H1 (cell line): Measurements from ENCODE around the gene SIK2. TPM values are rescaled to one million over a fixed set of nuclear protein-coding genes. Genes with fewer than 3 reads are reported as not detected.

Source experiments
- CTCF ChIA-PET: fragments of 300-600 bp; sonication (Branson Sonifier 250); formaldehyde crosslinking; loops from one replicate; lab custom pipeline; 2021; ENCODE audit not compliant: partially characterized antibody; lab: Charles Lee
- POLR2A ChIA-PET: fragments of 300-600 bp; sonication (Branson Sonifier 250); formaldehyde crosslinking; loops from one replicate; lab custom pipeline; 2021; ENCODE audit warnings: inconsistent platforms; ENCODE audit not compliant: partially characterized antibody; lab: Charles Lee
- DNase-seq, 2 experiments: peaks; one replicate each; pipeline versions ENCODE4 v3.0.0 to v3.0.0-alpha.2; 2010 to 2022; ENCODE audit warnings: low spot score in 2 of 2, low read depth in 1 of 2, mixed read lengths in 1 of 2
- FAIRE-seq: peaks from 2 replicates; lab custom pipeline; 2011; peaks lifted over from hg19 to GRCh38; lab: Jason Lieb, UNC
- H2AFZ ChIP-seq: 2 replicates; pipeline ENCODE4 v1.8.1; 2012; ENCODE audit warnings: low read length, inconsistent platforms
- H2AK5ac ChIP-seq: 2 replicates; pipeline ENCODE4 v1.6.1; 2013; ENCODE audit warnings: low read depth, low read length
- H2BK120ac ChIP-seq: replicated peaks from 2 replicates; pipeline ENCODE3; 2013; ENCODE audit warnings: low read depth, low read length, inconsistent platforms
- H2BK12ac ChIP-seq: 2 replicates; pipeline ENCODE4 v1.6.1; 2013; ENCODE audit warnings: low read depth, low read length
- H2BK15ac ChIP-seq: 2 replicates; pipeline ENCODE4 v1.6.1; 2013; ENCODE audit warnings: low read length
- H2BK20ac ChIP-seq: 2 replicates; pipeline ENCODE4 v1.6.1; 2013; ENCODE audit warnings: low read length
- H2BK5ac ChIP-seq: 2 replicates; pipeline ENCODE4 v1.6.1; 2013; ENCODE audit warnings: low read depth, low read length
- H3K14ac ChIP-seq: 2 replicates; pipeline ENCODE4 v1.6.1; 2013; ENCODE audit warnings: inconsistent platforms; ENCODE audit not compliant: insufficient read length
- H3K18ac ChIP-seq: 2 replicates; pipeline ENCODE4 v1.6.1; 2013; ENCODE audit warnings: low read length; ENCODE audit errors: extremely low read depth
- H3K23ac ChIP-seq: 2 replicates; pipeline ENCODE4 v1.6.1; 2013; ENCODE audit warnings: inconsistent platforms; ENCODE audit not compliant: insufficient read length
- H3K23me2 ChIP-seq: 2 replicates; pipeline ENCODE4 v1.6.1; 2013; ENCODE audit warnings: low read depth, low read length
- H3K27ac ChIP-seq: 2 replicates; pipeline ENCODE4 v1.6.1; 2011; ENCODE audit warnings: low read depth, low read length, inconsistent platforms
- H3K27me3 ChIP-seq, 4 experiments: replicated peaks in 1 of 4; 1 replicate in 1 of 4; 2 replicates in 3 of 4; pipeline versions ENCODE4 v1.6.1 to v1.8.1; 2011 to 2013; ENCODE audit warnings: low read length in 3 of 4, mild to moderate bottlenecking in 3 of 4, inconsistent platforms in 2 of 4, mixed read lengths in 2 of 4, moderate library complexity in 1 of 4; ENCODE audit not compliant: control insufficient read depth in 3 of 4, insufficient read depth in 3 of 4; ENCODE audit errors: extremely low read depth in 1 of 4
- H3K36me3 ChIP-seq, 4 experiments: 2 replicates each; pipeline versions ENCODE4 v1.6.1 to v1.8.1; 2011 to 2013; ENCODE audit warnings: mild to moderate bottlenecking in 4 of 4, low read length in 3 of 4, moderate library complexity in 2 of 4, control low read depth in 1 of 4, inconsistent platforms in 1 of 4; ENCODE audit not compliant: insufficient read depth in 4 of 4, control insufficient read depth in 2 of 4
- H3K4ac ChIP-seq: replicated peaks from 2 replicates; pipeline ENCODE3; 2013; ENCODE audit warnings: low read length, low read depth, mixed read lengths, inconsistent platforms; ENCODE audit not compliant: insufficient read length
- H3K4me1 ChIP-seq, 4 experiments: replicated peaks in 1 of 4; 1 replicate in 1 of 4; 2 replicates in 3 of 4; pipeline versions ENCODE4 v1.6.1 to v1.8.1; 2011 to 2013; ENCODE audit warnings: low read length in 3 of 4, inconsistent platforms in 2 of 4, mixed read lengths in 1 of 4; ENCODE audit not compliant: insufficient read depth in 4 of 4, control insufficient read depth in 3 of 4
- H3K4me2 ChIP-seq, 2 experiments: 2 replicates each; pipeline versions ENCODE4 v1.6.1 to v1.8.1; 2011 to 2013; ENCODE audit warnings: low read depth in 2 of 2, low read length in 2 of 2, control low read depth in 1 of 2, inconsistent platforms in 1 of 2, mild to moderate bottlenecking in 1 of 2; ENCODE audit not compliant: insufficient read depth in 1 of 2
- H3K4me3 ChIP-seq, 4 experiments: fragments of 200-600, 300-600 bp in 1 of 4; sonication (generic), shearing (Covaris generic), sonication (Bioruptor Twin) in 1 of 4; 2 replicates each; pipeline versions ENCODE4 v1.5.1 to v1.8.1; 2011 to 2016; ENCODE audit warnings: low read length in 4 of 4, low read depth in 3 of 4, control low read depth in 2 of 4, inconsistent platforms in 2 of 4, mild to moderate bottlenecking in 2 of 4, mixed read lengths in 1 of 4, moderate library complexity in 1 of 4; ENCODE audit not compliant: insufficient read depth in 2 of 4; ENCODE audit errors: extremely low read depth in 1 of 4
- H3K56ac ChIP-seq: replicated peaks from 2 replicates; pipeline ENCODE3; 2013; ENCODE audit warnings: low read depth, mild to moderate bottlenecking, mixed read lengths, low read length, inconsistent platforms; ENCODE audit not compliant: insufficient read length
- H3K79me1 ChIP-seq: 2 replicates; pipeline ENCODE4 v1.6.1; 2013; ENCODE audit warnings: low read depth, low read length, control low read depth
- H3K79me2 ChIP-seq, 2 experiments: 2 replicates each; pipeline versions ENCODE4 v1.6.1 to v1.8.1; 2012 to 2013; ENCODE audit warnings: low read length in 2 of 2, mild to moderate bottlenecking in 2 of 2, inconsistent platforms in 1 of 2; ENCODE audit not compliant: insufficient read depth in 2 of 2, control insufficient read depth in 1 of 2
- H3K9ac ChIP-seq, 4 experiments: replicated peaks in 1 of 4; 1 replicate in 1 of 4; 2 replicates in 3 of 4; pipeline versions ENCODE4 v1.6.1 to v1.8.1; 2011 to 2013; ENCODE audit warnings: low read depth in 3 of 4, low read length in 3 of 4, control low read depth in 2 of 4, mild to moderate bottlenecking in 2 of 4, moderate library complexity in 2 of 4, inconsistent platforms in 1 of 4; ENCODE audit errors: extremely low read depth in 1 of 4
- H3K9me3 ChIP-seq, 2 experiments: 2 replicates each; pipeline versions ENCODE4 v1.6.1 to v1.8.1; 2012 to 2013; ENCODE audit warnings: mild to moderate bottlenecking in 2 of 2, moderate library complexity in 2 of 2, control low read depth in 1 of 2, inconsistent platforms in 1 of 2, low read depth in 1 of 2, low read length in 1 of 2, mixed read lengths in 1 of 2; ENCODE audit not compliant: insufficient read depth in 2 of 2
- H4K20me1 ChIP-seq, 2 experiments: replicated peaks in 1 of 2; 2 replicates each; pipeline versions ENCODE3 to v1.8.1; 2011 to 2013; ENCODE audit warnings: inconsistent platforms in 2 of 2, low read length in 2 of 2, mild to moderate bottlenecking in 1 of 2; ENCODE audit not compliant: insufficient read depth in 2 of 2, control insufficient read depth in 1 of 2
- H4K5ac ChIP-seq: 2 replicates; pipeline ENCODE4 v1.6.1; 2013; ENCODE audit warnings: low read length, low read depth, mixed read lengths, inconsistent platforms; ENCODE audit not compliant: insufficient read length
- H4K8ac ChIP-seq: 2 replicates; pipeline ENCODE4 v1.8.0; 2013; ENCODE audit warnings: mild to moderate bottlenecking, moderate library complexity, low read length, inconsistent platforms; ENCODE audit not compliant: insufficient read depth; ENCODE audit errors: extremely low read depth
- H4K91ac ChIP-seq: replicated peaks from 2 replicates; pipeline ENCODE3; 2013; ENCODE audit warnings: low read length, mixed read lengths, inconsistent platforms; ENCODE audit not compliant: insufficient read length
- CREB1 ChIP-seq: IDR thresholded peaks from 2 replicates; pipeline ENCODE4 v1.6.1; 2012; ENCODE audit warnings: inconsistent platforms
- FOSL1 ChIP-seq: IDR thresholded peaks from 2 replicates; pipeline ENCODE4 v1.6.1; 2011; ENCODE audit warnings: mild to moderate bottlenecking, low read depth, low read length, moderate library complexity; ENCODE audit not compliant: insufficient read depth
- JUN ChIP-seq: IDR thresholded peaks from 2 replicates; pipeline ENCODE4 v1.6.1; 2011; ENCODE audit warnings: low read depth, mild to moderate bottlenecking, improper control_type of control experiment, low read length
- JUND ChIP-seq: IDR thresholded peaks from 2 replicates; pipeline ENCODE4 v1.6.1; 2011; ENCODE audit warnings: mild to moderate bottlenecking, improper control_type of control experiment, low read length
- POLR2AphosphoS5 ChIP-seq: IDR thresholded peaks from 2 replicates; pipeline ENCODE4 v1.6.1; 2011; ENCODE audit warnings: low read depth, low read length
- SRF ChIP-seq: IDR thresholded peaks from 2 replicates; pipeline ENCODE4 v1.6.1; 2011; ENCODE audit warnings: mild to moderate bottlenecking, low read depth, low read length, moderate library complexity
- ZNF274 ChIP-seq: IDR thresholded peaks from 2 replicates; pipeline ENCODE4 v1.7.0; 2012; ENCODE audit warnings: low read length, borderline replicate concordance; ENCODE audit errors: extremely low read depth
- WGBS, 2 experiments: shearing (Covaris generic) in 1 of 2; methylation state at CpG; one replicate each; pipeline versions ENCODE4 v1.1.6 to v1.1.7; 2013 to 2015; ENCODE audit warnings: low lambda C conversion rate in 2 of 2, mixed read lengths in 2 of 2, inconsistent platforms in 1 of 2, low coverage in 1 of 2, missing lambda C conversion rate in 1 of 2; ENCODE audit not compliant: insufficient replicate concordance in 2 of 2, insufficient coverage in 1 of 2, insufficient read length in 1 of 2; ENCODE audit errors: extremely low coverage in 1 of 2, missing lambda C conversion rate in 1 of 2; 5-methylcytosine and 5-hydroxymethylcytosine counted together
- polyA plus RNA-seq, 7 experiments: library from polyadenylated mRNA; depleted of rRNA in 3 of 7; stranded (reverse) in 5 of 7; unstranded in 2 of 7; fragments of >200 nt in 5 of 7; fragments of 200-250 nt in 2 of 7; gene quantifications; 1 replicate in 5 of 7; 2 replicates in 1 of 7; 4 replicates in 1 of 7; pipeline versions ENCODE4 v1.2.1 to v1.2.3, GENCODE V29; 2011 to 2013; ENCODE audit warnings: missing spikeins in 2 of 7, mixed read lengths in 2 of 7
- total RNA-seq: library from RNA; stranded (reverse); fragmentation: NEBNext Ultra II Directional; extraction: Animal tissue kit (Norgen Biotek cat#: 25700); gene quantifications from 2 replicates; pipeline ENCODE4 v1.2.1, GENCODE V29; 2021

Gene SIK2
- total and polyA plus RNA-seq, 2 of the 8 experiments (the other 6 are each of a cell fraction or from before 2014, with no cell fraction given), result 8.8 to 11.2 TPM

GRCh38 chr11:111652184-111652583, 49.9 kb downstream of the SIK2 start:
- no peak overlapping the region for H3K23ac ChIP-seq
- no peak overlapping the region for H3K4me3 ChIP-seq
- H4K8ac ChIP-seq, result no peak overlapping the region
- no peaks in the 10 kb centered on the region for H4K20me1 ChIP-seq
- H2AK5ac ChIP-seq, result no peak overlapping the region
- no peak overlapping the region for H3K9ac ChIP-seq
- H2BK15ac ChIP-seq, result no peak overlapping the region
- H3K23me2 ChIP-seq, result no peaks in the 10 kb centered on the region
- no peak overlapping the region for H2BK12ac ChIP-seq
- H3K36me3 ChIP-seq, result no peaks in the 10 kb centered on the region; a peak in 1 of 8 replicates
- no peaks in the 10 kb centered on the region for H3K4me1 ChIP-seq
- no peak overlapping the region for H2BK20ac ChIP-seq
- H2BK120ac ChIP-seq, result no peak overlapping the region
- CTCF ChIA-PET, result no interaction called here
- H3K14ac ChIP-seq, result no peak overlapping the region
- H4K5ac ChIP-seq, result no peak overlapping the region
- H3K4ac ChIP-seq, result no peak overlapping the region
- H4K91ac ChIP-seq, result no peak overlapping the region
- no peak overlapping the region for H2BK5ac ChIP-seq
- H3K27ac ChIP-seq, result no peak overlapping the region
- H3K27me3 ChIP-seq, result peaks cover 0 to 1% (median 0%) of the 10 kb centered on the region in 4 experiments; a peak in 1 of 7 replicates
- no peaks in the 10 kb centered on the region for H3K9me3 ChIP-seq
- H3K79me1 ChIP-seq, result no peaks in the 10 kb centered on the region
- no peak for FAIRE-seq
- 91% methylated on average over 2 of the region's 2 CpGs; no CpG with 5 or more reads in 1 of the 2 experiments for WGBS, 2 experiments
- H3K79me2 ChIP-seq, result no peaks in the 10 kb centered on the region
- no peak for DNase-seq
- H2AFZ ChIP-seq, result no peak overlapping the region
- no peak overlapping the region for H3K4me2 ChIP-seq
- POLR2A ChIA-PET, result no interaction called here
- no peak overlapping the region for H3K56ac ChIP-seq
- H3K18ac ChIP-seq, result no peak overlapping the region
- no peak for TF ChIP-seq CREB1
- no peak for TF ChIP-seq FOSL1
- TF ChIP-seq JUN, result no peak
- no peak for TF ChIP-seq JUND
- no peak for TF ChIP-seq ZNF274
- TF ChIP-seq POLR2AphosphoS5, result no peak
- no peak for TF ChIP-seq SRF
